ENCODE results near the gene TCF7L1.
"Not testable (repeated sequence)": the region's sequence is repeated elsewhere in the genome, so short reads cannot be mapped to it uniquely, and the experiment has no call there.

TCF7L1 gene

DNA sequence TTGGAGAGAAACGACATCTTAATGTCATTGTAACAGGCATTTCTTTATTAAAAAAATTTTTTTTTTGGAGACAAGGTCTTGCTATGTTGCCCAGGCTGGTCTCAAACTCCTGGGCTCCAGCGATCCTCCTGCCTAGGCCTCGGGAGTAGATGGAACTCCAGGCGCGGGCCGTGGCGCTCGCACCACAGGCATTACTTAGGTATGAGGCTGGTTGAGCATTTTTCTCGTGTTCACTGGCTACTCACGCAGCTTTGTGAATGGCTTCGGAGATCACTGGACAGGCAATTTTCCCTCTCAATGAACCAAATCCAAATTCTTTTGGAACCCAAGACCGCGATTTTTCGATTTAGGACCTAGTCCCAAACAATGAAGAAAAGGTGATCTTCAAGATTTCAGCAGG, 795 bp upstream of the TCF7L1 start:
- no peak for DNase-seq

DNA sequence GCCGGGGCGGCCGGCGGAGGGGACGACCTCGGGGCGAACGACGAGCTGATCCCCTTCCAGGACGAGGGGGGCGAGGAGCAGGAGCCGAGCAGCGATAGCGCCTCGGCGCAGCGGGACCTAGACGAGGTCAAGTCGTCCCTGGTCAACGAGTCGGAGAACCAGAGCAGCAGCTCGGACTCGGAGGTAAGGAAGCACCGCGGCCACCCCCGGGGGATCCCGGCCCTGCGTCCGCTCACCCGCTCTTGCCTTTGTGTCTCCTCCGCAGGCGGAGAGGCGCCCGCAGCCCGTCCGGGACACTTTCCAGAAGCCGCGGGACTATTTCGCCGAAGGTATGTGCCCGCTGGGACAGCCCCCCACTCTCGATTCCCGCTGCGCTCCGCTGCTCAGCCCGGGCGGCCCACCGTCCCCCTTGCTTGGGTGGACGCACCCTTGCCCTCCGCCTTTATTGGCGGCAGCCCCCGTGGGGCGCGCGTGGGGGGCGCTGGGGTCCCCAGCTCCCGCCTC, 611 bp downstream of the TCF7L1 start:
- peak; percentile 35 to 72 (median 45) for DNase-seq

DNA sequence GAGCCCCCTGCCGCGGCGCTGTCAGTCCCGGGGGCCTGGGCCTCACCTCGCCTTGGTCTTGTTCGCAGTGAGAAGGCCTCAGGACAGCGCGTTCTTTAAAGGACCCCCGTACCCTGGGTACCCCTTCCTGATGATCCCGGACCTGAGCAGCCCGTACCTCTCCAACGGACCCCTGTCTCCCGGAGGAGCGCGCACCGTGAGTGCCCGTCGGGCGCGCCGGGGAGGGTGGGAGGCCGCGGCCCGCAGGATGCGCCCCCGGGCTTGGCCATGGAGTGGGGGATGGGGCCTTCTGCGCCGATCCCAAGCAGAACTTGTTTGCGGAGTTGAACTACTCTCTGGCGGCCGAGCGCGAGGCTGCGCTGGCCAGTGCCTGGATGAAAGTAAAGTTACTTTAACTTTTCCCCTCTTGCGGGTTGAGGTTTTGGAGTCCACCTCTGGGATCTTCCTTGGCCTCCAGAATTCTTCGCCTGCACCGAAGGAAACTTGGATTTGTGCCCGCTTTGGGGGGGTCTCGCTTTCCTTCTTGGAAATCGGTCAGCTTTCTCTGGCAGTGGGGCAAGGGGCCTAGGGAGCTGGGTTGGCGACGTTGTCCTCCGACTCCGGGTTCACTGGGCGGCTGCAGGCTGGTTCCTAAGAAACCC, 1.2 kb downstream of the TCF7L1 start:
- DNase-seq, result peak in 1 of 3 donors; percentile 31

DNA sequence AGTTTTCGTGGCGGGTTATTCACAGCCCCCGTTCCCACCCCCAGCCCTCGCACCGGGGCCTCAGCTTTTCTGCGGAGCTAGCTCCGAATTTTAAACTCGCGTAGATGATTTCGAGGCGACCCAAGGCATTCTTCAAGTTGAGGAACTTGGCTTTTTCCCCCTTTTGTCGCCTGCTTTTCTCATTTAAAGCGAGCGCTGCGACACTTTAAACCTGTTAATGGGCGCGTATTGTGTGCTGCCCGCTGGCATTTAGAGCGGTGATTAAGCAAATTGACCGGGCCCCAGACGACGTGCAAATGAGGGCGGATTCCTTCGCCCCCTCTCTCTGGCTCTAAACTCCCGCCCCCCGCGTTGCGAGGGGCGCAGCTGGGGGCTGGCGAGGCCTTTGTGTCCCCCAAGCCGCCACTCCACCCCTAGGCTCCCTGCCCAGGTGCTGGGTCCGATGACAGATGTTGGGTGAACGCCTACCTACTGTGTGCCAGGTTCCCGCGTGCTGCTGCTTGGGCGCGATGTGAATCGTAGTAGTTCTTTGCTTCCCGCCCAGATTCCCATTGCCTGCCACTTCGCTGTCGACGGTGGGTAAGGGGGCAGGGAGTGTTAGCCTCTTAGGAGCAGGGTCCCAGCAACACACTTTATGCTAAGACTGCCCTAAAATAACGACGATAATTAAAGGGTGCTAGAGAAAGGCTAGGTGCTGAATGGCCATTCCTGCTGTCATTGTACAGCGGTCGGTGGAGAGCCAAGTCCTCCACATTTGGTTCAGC, 1.9 kb downstream of the TCF7L1 start:
- DNase-seq, result peak in 2 of 3 donors; percentile 12

DNA sequence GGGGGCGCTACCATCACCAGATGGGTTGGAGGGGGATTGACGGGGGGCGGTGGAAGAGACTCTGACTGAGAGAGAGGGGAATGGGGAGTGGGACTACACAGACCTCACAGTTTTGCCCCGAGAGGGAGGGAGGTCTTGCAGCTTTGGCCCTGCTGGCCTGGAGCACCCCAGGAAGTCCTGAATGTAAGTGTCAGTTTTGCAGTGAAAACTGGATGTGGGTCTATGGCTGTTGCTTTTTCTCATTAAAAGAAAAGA, 2.4 kb downstream of the TCF7L1 start:
- DNase-seq, result no peak

DNA sequence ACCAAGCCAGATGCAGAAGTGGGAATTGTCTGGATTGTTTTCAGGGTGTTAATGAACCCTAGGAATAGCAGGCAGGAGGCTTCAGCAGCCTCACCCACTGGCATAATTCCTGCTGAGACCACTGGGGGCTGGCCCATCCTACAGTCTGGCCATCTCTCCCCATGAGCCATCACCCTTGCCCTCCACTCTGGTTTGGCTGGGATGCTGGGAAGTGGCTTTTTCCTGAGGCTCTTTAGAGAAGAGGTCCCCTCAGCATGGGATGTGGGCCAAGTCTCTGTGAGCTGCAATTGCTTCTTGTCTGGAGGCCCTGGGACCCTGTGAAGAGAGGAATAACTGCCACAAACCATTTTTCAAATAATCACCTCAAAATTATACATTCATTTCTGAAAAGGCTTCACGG, 4.0 kb downstream of the TCF7L1 start:
- DNase-seq, result no peak

DNA sequence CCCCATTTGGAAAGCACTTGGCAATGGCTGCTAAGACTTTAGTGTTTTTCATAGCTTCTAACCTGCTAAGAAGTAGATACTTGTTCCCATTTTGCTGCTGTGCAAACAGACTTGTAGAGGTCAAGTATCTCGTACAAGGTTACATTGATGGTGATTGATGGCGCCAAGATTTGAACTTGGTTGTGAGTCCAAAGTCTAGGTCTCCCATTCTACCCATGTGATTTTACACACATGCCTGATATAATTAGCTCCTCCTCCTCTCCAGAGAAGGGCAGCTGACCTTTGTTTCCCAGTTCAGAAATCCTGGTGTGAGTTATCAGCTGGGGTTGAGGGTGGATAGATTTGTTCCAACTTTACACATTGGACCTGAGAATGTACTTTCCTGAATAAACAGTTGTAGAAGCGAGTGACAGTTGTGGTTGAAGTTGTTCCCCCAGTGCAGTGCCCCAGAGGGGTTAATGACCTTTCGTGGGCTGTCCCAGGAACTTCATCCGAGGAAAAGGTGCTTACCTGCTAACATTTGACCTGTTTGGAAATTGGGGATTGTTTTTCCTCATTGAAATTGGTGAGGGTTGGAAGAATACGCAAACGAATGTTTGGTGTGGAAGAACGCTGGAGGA, 10.4 kb downstream of the TCF7L1 start:
- DNase-seq, result no peak

DNA sequence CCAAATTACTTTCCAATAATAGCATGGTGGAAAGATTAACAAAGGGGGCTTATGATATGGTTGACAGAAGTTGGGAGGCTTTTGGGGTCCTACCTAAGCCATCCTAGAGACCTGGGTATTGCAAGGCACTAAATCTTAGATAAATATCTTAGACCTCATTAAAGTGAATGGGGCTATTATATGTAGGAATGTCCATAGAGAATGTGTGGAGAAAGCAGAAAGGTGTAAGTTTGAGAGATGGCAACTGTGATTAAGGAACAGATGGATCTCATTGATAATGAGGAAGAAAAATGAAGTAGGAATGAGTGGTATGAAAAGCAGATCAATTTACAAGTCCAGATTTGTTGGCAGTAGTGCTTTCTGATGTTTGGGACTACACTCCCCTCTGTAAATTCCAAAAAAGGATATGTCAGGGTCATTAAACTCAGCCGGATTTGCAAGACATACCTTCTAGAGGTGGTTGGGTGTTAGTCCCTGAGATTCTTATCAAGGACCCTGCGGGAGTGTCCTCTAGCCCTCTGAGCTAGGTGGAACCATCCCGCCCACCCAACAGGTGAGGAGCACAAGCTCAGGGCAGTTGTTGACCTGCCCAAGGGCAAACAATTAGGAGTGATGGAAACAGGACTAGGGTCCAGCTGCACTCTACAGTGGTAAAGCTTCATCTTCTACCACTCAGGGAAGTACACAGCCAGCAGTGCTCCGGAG, 12.1 kb downstream of the TCF7L1 start:
- DNase-seq, result no peak

DNA sequence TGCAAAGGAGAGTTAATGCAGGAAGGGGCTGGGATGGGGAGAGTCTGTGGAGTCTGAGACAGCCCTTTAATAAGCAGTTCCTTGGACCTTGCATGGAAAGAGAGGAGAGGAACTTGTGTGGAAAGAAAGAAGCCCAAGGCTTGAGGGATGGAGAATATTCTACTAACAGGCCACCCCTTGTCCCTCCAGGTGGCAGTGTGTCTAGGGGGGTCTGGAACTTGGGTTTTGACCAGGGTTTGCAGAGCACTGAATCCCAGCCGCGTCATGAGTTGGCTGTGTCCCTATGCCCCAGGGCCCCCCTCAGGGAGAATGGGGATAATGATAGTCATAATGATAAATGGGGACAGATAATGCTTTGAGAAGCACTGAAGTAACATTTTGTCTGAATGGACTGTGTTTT, 15.0 kb downstream of the TCF7L1 start:
- no peak for DNase-seq

DNA sequence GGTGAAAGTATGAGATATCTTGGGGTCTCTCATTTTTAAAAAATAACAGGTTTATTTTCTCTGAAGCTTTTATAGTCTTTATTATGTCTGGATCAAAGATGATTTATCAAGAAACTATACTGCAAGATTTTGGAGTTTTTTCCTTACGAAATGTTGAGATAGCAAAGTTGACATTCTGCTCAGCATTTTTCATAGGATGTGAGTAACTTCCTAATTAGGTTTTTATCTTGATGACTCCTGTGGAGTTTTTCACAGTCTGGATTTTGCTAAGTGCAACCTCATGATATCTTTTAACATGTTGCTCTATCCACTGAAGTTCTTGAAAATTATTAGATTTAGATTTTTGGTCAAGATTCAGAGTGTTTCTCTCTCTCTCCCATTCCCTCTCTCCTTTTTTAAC, 17.8 kb downstream of the TCF7L1 start:
- peak in 2 of 3 donors; percentile 28 to 30 for DNase-seq

DNA sequence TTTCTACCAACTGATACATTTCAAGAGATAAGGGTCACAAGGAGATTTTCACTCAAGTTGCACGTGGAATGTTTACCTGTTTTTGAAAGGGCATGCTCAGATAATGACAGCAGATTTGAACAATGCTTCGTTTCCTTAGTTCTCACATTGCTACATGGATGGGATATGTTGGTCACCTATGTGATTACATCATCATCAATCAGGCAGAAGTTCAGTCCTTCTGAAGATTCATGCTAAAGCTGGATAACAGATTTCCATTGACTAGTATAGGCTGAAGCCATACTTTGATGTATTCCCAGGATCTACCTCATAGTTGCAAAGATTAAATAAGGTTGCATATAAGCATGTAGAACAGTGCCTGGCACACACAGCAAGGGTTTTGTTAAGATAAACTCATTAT, 19.7 kb downstream of the TCF7L1 start:
- no peak for DNase-seq

DNA sequence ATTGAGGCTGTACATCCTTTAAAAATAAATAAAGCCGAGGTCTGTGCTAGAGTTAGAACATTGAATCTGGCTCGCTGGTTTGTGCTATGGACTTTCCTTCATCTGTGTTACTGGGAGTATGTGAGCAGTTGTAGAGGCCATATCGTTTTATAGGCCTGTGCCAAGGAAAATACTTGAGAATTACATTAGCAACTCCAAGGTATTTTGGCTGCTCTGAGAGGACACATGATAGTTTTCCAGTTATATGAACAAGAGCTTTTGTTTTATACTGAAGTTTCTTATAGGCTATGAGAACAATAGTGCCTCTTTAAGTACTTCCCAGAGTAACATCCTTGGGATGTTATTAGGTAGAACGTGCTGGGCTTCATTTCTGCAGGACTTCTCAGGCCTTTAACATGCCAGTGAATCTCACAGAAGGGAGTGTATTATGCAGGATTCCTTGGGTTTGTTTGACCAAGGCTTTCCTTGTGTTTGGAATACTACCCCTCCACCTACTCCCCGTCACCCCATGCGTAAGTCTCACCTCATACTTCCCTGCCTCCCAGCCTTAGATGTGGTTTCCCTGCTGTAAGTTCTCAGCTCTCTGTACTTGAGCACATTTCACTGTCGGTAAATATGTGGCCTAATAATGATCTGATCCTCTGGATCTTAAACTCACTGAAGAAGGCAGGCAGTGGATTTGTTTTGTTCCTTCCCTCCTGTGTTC, 21.0 kb downstream of the TCF7L1 start:
- DNase-seq, result no peak

DNA sequence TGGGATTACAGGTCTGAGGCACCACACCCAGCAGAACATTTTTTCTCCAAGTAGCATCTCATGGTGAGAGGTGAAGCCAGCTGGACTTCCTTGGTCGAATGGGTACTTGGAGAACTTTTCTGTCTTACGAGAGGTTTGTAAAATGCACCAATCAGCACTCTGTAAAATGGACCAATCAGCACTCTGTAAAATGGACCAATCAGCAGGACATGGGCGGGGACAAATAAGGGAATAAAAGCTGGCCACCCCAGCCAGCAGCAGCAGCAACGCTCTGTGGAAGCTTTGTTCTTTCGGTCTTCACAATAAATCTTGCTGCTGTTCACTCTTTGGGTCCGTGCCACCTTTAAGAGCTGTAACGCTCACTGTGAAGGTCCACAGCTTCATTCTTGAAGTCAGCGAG, 21.9 kb downstream of the TCF7L1 start:
- DNase-seq, result not testable (repeated sequence)

DNA sequence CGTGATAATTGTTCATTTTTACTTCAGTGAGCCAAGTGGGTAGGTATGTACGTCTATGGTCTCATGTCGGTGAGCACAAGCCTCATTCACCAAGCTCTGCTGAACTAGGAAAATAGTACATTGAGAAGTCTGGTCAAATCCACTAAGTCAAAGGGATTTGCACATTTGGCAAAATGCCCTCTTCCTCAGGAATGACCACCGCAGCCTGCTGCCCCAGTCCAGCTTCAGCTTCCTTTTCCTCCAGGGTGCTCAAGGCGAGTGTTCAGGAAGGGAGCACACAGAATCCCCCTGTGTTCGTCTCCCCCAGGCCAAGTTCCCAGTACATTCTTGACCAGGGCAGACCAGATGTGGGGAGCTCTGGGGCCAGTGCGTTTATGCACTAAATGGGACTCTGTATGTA, 23.0 kb downstream of the TCF7L1 start:
- DNase-seq, result no peak

DNA sequence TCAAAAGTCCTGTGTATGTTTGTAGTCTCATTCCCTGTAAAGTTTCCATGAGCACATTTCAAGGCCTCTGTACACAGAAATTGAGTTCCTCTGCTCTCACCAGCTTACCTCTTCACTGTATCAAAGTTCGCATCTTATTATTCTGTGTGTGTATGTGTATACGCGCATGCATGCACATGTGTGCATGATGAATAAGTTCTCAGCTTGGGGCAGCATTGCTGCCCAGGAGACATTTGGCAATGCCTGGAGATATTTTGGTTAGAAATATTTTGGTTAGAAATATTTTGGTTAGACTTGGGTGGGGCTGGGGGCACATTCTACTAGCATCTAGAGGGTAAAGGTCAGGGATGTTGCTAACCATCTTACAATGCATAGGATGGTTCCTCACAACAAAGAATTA, 23.4 kb downstream of the TCF7L1 start:
- no peak for DNase-seq

DNA sequence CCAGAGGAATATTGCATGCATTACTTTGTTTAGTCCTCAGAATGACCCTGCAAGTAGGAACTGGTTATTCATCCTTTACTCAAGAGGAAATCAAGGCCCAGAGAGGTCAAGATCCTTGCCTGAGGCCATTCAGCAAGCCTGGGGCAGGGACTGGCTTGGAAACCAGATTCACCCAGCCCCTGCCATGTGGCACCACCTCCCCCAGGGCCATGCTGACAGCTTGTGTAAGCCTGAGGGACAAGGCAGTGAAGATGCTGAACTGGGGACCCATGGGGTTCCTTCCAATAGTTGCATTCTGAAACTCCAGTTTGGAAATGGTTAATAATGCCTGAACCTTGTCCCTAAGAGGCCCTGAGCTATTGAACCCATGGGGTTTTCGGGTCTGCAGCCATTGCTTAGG, 24.2 kb downstream of the TCF7L1 start:
- no peak for DNase-seq

DNA sequence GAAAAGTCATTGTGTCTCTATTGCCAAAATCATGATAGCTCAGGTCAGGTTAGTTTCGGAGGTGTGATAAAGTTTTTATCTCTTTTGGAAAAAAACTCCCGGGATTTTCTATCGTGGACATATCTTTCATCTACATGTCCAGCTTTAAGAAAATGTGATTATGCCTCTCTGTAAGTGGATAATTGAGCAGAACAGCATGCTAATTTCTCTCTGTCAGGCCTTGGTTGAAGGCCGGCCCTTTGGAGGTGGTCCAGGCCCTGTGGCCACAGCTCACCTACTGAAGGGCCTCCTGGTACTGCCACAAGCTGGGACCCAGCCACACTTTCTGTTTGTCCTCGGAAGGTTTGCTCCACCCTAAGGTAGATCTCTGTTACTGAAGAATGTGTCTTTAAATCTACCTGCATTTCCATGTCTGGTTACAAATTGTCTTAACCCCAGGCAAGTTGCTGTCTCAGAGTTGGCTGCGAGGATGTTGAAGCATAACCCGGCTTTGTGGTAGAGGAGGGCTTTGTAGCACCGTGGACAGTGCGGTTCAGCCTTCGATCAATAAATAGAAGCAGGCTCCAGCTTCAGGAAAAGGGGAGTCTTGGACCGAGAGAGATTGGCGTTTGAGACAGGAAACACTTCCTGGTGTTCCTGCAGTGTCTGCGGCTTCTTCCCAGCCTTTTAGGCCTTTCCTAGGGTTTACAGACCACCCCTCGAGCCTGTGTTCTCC, 25.5 kb downstream of the TCF7L1 start:
- DNase-seq, result no peak

DNA sequence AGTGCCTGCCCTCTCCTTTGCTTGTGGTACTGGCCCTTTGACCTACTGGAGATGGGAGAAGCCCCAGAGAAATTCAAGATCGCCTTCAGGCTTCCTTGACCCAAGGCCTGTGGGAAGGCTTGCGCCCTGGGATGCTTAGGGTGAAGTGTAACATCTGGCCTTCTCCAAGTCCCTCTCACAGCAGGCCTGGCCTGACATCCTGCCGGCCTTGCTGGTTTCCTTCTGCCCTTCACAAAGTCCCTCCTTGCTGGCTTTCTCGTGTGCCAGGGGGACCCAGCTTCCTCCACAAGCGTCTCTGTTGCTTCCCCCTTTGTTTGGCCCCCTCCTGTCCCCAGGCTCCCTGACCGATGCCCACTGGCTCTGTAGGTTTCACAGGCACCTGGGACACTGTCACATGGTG, 26.4 kb downstream of the TCF7L1 start:
- DNase-seq, result no peak

DNA sequence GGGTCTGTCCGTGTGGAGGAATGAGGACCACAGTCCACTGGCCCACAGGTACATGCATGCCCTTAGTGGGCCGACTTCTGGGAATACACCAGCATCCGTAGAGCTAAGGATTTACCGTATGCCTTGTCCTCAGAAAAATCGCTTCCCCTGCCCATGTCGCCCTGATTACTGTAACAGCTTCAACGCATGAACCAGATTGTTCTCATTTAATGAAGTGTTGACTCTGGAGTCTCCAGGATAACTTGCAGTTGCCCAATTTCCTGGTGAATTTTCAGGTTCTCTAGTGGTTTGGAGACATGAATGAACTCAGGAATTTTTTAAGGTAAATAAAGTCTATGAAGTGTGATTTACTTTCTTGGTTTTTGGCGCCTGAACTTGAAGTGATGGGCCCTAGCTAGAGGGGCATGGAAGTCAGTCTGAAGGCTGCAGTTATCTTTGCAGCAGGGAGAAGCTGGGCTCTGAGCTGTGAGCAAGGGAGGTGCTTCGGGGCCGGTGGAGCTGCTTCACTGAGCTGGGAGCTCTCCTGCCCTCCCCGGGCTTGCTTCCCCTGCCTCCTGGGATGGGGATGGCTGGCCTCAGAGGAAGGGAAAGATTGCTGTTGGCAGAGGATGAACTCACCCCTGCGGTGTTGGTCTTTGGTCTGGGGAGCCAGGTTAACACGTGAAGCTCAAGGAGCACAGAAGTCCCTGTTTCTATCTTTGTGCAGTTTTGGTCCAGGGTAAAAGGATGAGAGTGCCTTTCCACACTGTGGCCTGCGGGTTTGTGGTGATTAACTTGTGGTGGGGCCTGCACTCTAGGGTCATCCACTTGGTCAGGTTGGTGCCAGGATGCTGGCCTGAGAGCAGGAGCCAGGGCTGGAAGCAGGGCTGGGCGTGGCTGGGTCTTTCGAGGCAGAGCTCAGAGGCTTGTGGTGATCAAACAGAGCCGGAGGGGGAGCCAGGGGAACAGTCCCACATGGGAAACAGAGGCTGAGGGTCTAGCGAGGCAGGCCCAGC, 28.1 kb downstream of the TCF7L1 start:
- no peak for DNase-seq

DNA sequence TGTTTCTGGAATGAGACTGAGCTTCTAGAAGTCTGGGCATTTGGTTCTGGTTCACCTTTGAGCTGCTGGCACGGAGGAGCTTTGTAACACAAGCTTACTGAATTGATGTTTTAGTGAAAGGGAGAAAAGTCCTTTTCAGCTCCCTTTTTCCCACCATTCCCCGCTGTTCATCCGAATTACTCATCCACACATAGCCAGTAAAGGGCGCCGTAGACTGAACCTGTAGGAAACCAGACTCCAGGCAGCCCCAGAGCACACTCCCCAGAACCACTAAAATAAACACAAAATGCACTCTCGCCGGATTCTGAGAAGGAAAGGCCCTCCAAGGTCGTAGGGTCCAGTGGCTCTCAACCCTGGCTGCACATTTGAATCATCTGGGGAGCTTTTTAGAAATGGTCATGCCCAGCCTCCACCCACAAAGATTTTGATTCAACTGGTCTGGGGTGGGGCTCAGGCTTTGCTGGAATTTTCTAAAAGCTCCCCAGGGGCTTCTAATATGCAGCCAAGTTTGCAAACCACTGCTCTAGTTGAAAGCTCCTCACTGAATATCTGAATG, 29.6 kb downstream of the TCF7L1 start:
- DNase-seq, result no peak

DNA sequence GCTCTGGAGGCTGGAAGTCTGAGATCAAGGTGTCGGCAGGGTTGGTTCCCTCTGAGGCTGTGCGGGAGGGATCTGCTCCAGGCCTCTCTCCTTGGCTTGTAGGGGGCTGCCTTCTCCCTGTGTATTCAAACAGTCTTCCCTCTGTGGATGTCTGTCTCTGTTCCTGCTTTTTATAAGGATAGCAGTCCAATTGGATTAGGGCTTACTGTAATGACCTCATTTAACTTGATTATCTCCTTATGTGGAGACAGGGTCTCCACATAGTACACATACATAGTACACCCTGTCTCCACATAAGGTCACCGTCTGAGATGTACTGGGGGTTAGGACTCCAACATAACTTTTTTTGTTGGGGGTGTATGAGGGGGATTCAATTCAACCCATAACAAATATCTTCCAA, 30.5 kb downstream of the TCF7L1 start:
- DNase-seq, result no peak

Measured in suppressor macrophage treated with lipopolysaccharide for 1 hour (primary cell).